ENCODE results near the gene ANKRD7. TPM values are rescaled to one million over a fixed set of nuclear protein-coding genes. Genes with fewer than 3 reads are reported as not detected.

ANKRD7 gene
- total RNA-seq: 1 to 10 TPM in 1 of 4 donors, not detected in 3; 4.8 TPM

DNA sequence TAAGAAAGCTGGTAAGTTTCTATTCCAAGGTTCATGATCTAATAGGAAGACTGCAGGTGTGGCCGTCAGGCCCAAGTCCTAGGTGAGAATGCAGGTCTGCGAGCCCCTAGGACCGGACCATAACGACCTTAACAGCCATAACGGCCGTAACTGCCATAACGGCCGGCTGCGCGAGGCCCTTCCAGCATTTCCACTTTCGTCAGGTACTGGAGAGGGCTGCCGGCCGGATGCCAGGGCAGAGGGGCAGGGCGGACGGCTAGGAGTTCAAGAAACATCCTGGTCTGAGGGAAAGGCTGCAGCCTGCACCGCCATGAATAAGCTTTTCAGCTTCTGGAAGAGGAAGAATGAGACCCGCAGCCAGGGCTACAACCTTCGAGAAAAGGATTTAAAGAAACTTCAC, at the start of gene ANKRD7:
Gene ANKRD7 (plus strand): TSS at position 184 of the 400 bp plus-strand sequence. CDS start 127 bp downstream, at position 311.
- H3K4me3 ChIP-seq: no peak within 1 kb of the TSS
- TF ChIP-seq POLR2A (IDR thresholded peaks at IDR 0.05) (no peak), CTCF (IDR thresholded peaks at IDR 0.05) (no peak)
- no peak within 1 kb of the TSS for H3K27ac ChIP-seq
- H3K4me1 ChIP-seq: no peaks in the 10 kb centered on the region
- H3K27me3 ChIP-seq: no peaks in the 10 kb centered on the region
- H3K36me3 ChIP-seq: no peaks in the 10 kb centered on the region
- intact Hi-C loops (cut with DNase I; ENCODE audit: low total_unique reads): no loop called here
- no peaks in the 10 kb centered on the region for H3K9me3 ChIP-seq
- no peak for DNase-seq

- no peak for DNase-seq
- H3K4me3 ChIP-seq: no peak overlapping the region
- no peak overlapping the region for H3K27ac ChIP-seq
- H3K9me3 ChIP-seq: no peaks in the 10 kb centered on the region
- intact Hi-C loops (cut with DNase I; ENCODE audit: low total_unique reads): no loop called here
- TF ChIP-seq POLR2A (IDR thresholded peaks at IDR 0.05) (no peak), CTCF (IDR thresholded peaks at IDR 0.05) (no peak)
- no peaks in the 10 kb centered on the region for H3K27me3 ChIP-seq
- no peaks in the 10 kb centered on the region for H3K4me1 ChIP-seq
- no peaks in the 10 kb centered on the region for H3K36me3 ChIP-seq
Observed at GRCh38 chr7:118175740-118176139, 48.8 kb upstream of the ANKRD7 start.

- no peak for DNase-seq
- Histone ChIP-seq H3K4me3 (no peak overlapping the region), H3K9me3 (no peaks in the 10 kb centered on the region), H3K27me3 (no peaks in the 10 kb centered on the region), H3K4me1 (no peaks in the 10 kb centered on the region), H3K36me3 (no peaks in the 10 kb centered on the region), H3K27ac (no peak overlapping the region)
- intact Hi-C loops (cut with DNase I; ENCODE audit: low total_unique reads): no loop called here
- TF ChIP-seq CTCF (IDR thresholded peaks at IDR 0.05) (no peak), POLR2A (IDR thresholded peaks at IDR 0.05) (no peak)
Observed at GRCh38 chr7:118179191-118179590, 45.3 kb upstream of the ANKRD7 start.

- intact Hi-C loops (cut with DNase I; ENCODE audit: low total_unique reads): no loop called here
- TF ChIP-seq POLR2A (IDR thresholded peaks at IDR 0.05) (no peak), CTCF (IDR thresholded peaks at IDR 0.05) (no peak)
- Histone ChIP-seq H3K9me3 (no peaks in the 10 kb centered on the region), H3K4me1 (peaks cover 0 to 4% of the 10 kb centered on the region in 2 donors), H3K36me3 (no peaks in the 10 kb centered on the region), H3K27ac (peak overlapping the region; percentile 94 to 95), H3K27me3 (no peaks in the 10 kb centered on the region), H3K4me3 (peak overlapping the region; percentile 87 to 90)
- no peak for DNase-seq
Observed at GRCh38 chr7:118182593-118183427, 41.7 kb upstream of the ANKRD7 start.

GRCh38 chr7:118183428-118183785, 41.1 kb upstream of the ANKRD7 start:
- no peaks in the 10 kb centered on the region for H3K9me3 ChIP-seq
- peaks cover 0 to 4% of the 10 kb centered on the region in 2 donors for H3K4me1 ChIP-seq
- intact Hi-C loops (cut with DNase I; ENCODE audit: low total_unique reads): no loop called here
- H3K4me3 ChIP-seq: peak overlapping the region; percentile 87 to 90
- H3K27me3 ChIP-seq: no peaks in the 10 kb centered on the region
- TF ChIP-seq CTCF (IDR thresholded peaks at IDR 0.05) (no peak), POLR2A (IDR thresholded peaks at IDR 0.05) (no peak)
- H3K36me3 ChIP-seq: no peaks in the 10 kb centered on the region
- peak overlapping the region; percentile 94 to 95 for H3K27ac ChIP-seq
- no peak for DNase-seq
